Thyroid gland (tissue), 4 donors: Measurements from ENCODE around the gene TBXAS1. TPM values are rescaled to one million over a fixed set of nuclear protein-coding genes. Genes with fewer than 3 reads are reported as not detected.

ENCODE experiments used
- DNase-seq, 2 donors: peaks; one replicate each; pipeline ENCODE4 v3.0.0-alpha.2; 2019
- H3K27ac ChIP-seq, 3 donors: fragments of 200-600 bp; sonication (generic); 1 replicate in 2 of 3; 2 replicates in 1 of 3; pipeline ENCODE4 v1.5.1; 2016 to 2019; ENCODE audit warnings: mild to moderate bottlenecking in 1 of 3, moderate library complexity in 1 of 3
- H3K27me3 ChIP-seq: fragments of 200-600 bp; sonication (generic); one replicate; pipeline ENCODE4 v1.5.1; 2019
- H3K36me3 ChIP-seq, 2 donors: fragments of 200-600 bp; sonication (generic); one replicate each; pipeline ENCODE4 v1.5.1; 2016 to 2019
- H3K4me1 ChIP-seq, 2 donors: fragments of 200-600 bp; sonication (generic); one replicate each; pipeline ENCODE4 v1.5.1; 2017 to 2019
- H3K4me3 ChIP-seq, 3 donors: fragments of 200-600 bp; sonication (generic); replicated peaks in 1 of 3; 1 replicate in 2 of 3; 2 replicates in 1 of 3; pipeline ENCODE4 v1.5.1; 2016; ENCODE audit warnings: mild to moderate bottlenecking in 1 of 3
- H3K9me3 ChIP-seq: fragments of 200-600 bp; sonication (generic); one replicate; pipeline ENCODE4 v1.5.1; 2017
- POLR2A ChIP-seq, 2 donors: fragments of 450-650 bp; IDR thresholded peaks; one replicate each; pipeline ENCODE4 v1.6.1; 2017; ENCODE audit warnings: antibody characterized with exemption in 2 of 2, mild to moderate bottlenecking in 2 of 2, moderate library complexity in 1 of 2
- WGBS, 2 donors: methylation state at CpG; one replicate each; pipeline ENCODE4 v1.1.5; 2017; 5-methylcytosine and 5-hydroxymethylcytosine counted together
- intact Hi-C: fragments of 100-400 bp; cut with DNase I; formaldehyde crosslinking; loops from one replicate; pipeline ENCODE4 v1.15.1; 2023
- total RNA-seq, 4 donors: library from RNA; depleted of rRNA; stranded (reverse); fragments of >200 nt; gene quantifications; one replicate each; pipeline ENCODE4 v1.2.3, GENCODE V29; 2016
- TF ChIP-seq, protein P1 (sequence below), 6 experiments: fragments of 200-600 bp in 3 of 6; fragments of 450-650 bp in 3 of 6; sonication (generic) in 3 of 6; IDR thresholded peaks; one replicate each; pipeline ENCODE4 v1.5.1; 2016 to 2019; ENCODE audit warnings: antibody characterized with exemption in 6 of 6, mild to moderate bottlenecking in 2 of 6, inconsistent platforms in 1 of 6, moderate library complexity in 1 of 6

Gene TBXAS1
- total RNA-seq, 4 donors from 2014 or later, result 5.1 to 13.2 (median 8.7) TPM

DNA sequence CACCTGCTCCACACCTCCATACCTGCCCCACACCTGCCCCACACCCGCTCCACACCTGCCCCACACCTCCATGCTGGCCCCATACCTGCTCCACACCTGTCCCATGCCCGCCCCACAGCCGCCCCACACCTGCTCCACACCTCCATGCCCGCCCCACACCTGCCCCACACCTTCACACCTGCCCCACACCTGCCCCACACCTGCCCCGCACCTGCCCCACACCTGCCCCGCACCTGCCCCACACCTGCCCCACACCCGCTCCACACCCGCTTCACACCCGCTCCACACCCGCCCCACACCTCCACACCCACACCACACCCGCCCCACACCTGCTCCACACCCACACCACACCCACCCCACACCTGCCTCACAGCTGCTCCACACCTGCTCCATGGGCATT, 180.7 kb downstream of the TBXAS1 start:
- no peaks in the 10 kb centered on the region for H3K4me1 ChIP-seq
- TF ChIP-seq, protein P1, sequence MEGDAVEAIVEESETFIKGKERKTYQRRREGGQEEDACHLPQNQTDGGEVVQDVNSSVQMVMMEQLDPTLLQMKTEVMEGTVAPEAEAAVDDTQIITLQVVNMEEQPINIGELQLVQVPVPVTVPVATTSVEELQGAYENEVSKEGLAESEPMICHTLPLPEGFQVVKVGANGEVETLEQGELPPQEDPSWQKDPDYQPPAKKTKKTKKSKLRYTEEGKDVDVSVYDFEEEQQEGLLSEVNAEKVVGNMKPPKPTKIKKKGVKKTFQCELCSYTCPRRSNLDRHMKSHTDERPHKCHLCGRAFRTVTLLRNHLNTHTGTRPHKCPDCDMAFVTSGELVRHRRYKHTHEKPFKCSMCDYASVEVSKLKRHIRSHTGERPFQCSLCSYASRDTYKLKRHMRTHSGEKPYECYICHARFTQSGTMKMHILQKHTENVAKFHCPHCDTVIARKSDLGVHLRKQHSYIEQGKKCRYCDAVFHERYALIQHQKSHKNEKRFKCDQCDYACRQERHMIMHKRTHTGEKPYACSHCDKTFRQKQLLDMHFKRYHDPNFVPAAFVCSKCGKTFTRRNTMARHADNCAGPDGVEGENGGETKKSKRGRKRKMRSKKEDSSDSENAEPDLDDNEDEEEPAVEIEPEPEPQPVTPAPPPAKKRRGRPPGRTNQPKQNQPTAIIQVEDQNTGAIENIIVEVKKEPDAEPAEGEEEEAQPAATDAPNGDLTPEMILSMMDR (IDR thresholded peaks at IDR 0.05), result no peak
- TF ChIP-seq POLR2A (IDR thresholded peaks at IDR 0.05), result no peak
- H3K27me3 ChIP-seq, result no peaks in the 10 kb centered on the region
- intact Hi-C loops, result no loop called here
- H3K9me3 ChIP-seq, result no peaks in the 10 kb centered on the region
- WGBS, 2 donors, result 89 to 90% methylated on average over 10 of the region's 11 CpGs
- no peak for DNase-seq
- no peak overlapping the region for H3K4me3 ChIP-seq
- H3K27ac ChIP-seq, result no peak overlapping the region
- H3K36me3 ChIP-seq, result no peaks in the 10 kb centered on the region

DNA sequence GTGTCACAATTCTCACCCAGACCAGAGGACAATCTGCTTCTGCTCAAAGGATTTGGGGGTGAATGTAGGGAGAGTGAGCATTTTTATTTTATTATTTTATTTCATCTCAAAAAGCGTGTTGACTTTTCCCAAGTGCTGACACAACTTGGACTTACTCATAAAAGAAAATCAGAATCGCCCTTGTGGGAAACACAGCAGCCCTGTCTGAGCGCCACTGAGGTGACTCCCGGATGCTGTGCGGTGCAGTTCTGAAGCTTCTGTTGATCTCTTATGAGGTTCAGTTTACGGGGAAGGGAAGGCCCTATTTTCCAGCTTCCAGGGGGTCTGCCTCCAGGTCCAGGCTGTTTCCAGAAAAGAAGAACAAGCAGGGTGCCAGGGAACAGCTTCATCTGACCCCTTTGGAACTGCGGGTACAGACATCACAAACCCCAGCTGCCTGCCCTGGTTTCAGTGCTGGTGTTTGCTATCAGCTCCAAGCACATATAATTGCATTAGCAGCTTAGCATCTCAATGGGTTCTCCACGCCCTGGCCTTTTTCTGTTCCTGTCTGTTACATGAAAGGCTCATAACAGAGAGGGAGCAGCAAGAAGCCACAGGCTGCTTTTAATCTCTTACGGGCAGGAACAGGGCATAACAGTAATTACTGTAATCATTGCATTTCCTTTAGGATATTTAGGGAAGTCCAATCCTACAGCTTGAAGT, 181.3 kb downstream of the TBXAS1 start:
- Histone ChIP-seq H3K4me3 (no peak overlapping the region), H3K9me3 (no peaks in the 10 kb centered on the region), H3K36me3 (no peaks in the 10 kb centered on the region), H3K4me1 (no peaks in the 10 kb centered on the region), H3K27ac (no peak overlapping the region), H3K27me3 (no peaks in the 10 kb centered on the region)
- TF ChIP-seq, protein P1 (IDR thresholded peaks at IDR 0.05), result no peak
- TF ChIP-seq POLR2A (IDR thresholded peaks at IDR 0.05), result no peak
- WGBS, 2 donors, result 86 to 87% methylated on average over 9 of the region's 9 CpGs
- no peak for DNase-seq
- intact Hi-C loops, result no loop called here

DNA sequence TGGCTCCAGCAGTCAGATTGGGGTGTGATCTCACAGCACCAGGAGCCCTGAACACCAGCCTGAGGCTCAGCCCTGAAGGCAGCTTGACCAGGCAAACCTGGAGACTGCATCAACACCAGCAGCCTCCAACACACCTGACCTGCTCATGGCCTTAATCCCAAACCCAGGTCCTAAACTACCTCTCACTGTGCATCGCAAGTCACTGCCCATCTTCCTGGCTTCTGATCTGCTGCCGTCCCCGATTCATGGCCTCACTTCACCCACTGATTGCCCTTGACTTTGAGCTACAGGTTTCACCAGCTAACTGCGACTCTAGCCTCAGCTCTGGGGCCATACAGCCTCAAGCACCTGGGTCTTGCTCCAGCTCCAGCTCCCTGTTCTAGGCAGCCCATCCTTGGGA, 184.6 kb downstream of the TBXAS1 start:
- Histone ChIP-seq H3K4me1 (no peaks in the 10 kb centered on the region), H3K9me3 (no peaks in the 10 kb centered on the region), H3K27me3 (no peaks in the 10 kb centered on the region), H3K27ac (no peak overlapping the region), H3K4me3 (no peak overlapping the region), H3K36me3 (no peaks in the 10 kb centered on the region)
- DNase-seq, result no peak
- WGBS, 2 donors, result 93 to 97% methylated on average over 4 of the region's 4 CpGs
- intact Hi-C loops, result no loop called here
- no peak for TF ChIP-seq POLR2A (IDR thresholded peaks at IDR 0.05)
- TF ChIP-seq, protein P1 (IDR thresholded peaks at IDR 0.05), result no peak

DNA sequence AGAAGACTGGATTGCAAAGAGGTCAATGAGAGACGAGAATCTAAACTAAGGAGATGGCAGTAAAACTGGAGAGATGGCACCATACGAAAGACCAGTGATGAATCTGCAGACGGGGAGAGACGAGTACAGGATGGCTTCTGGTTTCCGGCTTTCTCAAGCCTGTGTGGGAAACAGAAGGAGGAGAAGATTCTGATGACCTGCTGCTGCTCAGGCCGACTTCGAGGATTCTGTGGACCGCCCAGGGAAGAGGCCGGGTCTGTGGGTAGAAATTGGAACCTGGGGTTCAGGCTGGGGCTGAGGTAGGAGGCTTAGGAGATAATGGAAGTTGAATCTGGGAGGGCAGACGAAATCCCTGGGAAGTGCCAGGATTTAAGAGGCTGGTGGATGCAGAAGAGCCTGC, 185.1 kb downstream of the TBXAS1 start:
- no peaks in the 10 kb centered on the region for H3K36me3 ChIP-seq
- no peaks in the 10 kb centered on the region for H3K27me3 ChIP-seq
- WGBS, 2 donors, result 93 to 96% methylated on average over 10 of the region's 10 CpGs
- no peak overlapping the region for H3K27ac ChIP-seq
- no peak for DNase-seq
- H3K4me1 ChIP-seq, result no peaks in the 10 kb centered on the region
- intact Hi-C loops, result no loop called here
- H3K4me3 ChIP-seq, result no peak overlapping the region
- TF ChIP-seq, protein P1 (IDR thresholded peaks at IDR 0.05), result no peak
- no peak for TF ChIP-seq POLR2A (IDR thresholded peaks at IDR 0.05)
- no peaks in the 10 kb centered on the region for H3K9me3 ChIP-seq

DNA sequence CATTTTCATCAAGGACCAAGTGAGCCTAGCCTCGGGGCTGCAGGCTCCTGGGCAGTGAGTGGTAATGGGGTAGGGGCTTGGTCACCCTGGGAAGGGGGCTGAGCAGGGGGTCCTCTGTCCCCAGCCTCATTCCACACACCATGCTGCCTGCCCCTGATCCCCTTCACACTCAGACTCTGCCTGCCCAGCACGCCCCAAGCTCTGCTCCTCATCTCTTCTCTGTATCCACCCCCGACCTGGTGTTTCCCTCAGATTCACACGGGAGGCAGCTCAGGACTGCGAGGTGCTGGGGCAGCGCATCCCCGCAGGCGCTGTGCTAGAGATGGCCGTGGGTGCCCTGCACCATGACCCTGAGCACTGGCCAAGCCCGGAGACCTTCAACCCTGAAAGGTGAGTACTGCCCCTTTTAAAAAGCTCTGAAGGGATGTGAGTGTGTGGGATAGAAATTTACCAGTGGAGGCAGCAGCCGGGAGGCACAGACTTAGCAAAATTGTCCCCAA, 186.5 kb downstream of the TBXAS1 start:
- Histone ChIP-seq H3K4me3 (no peak overlapping the region), H3K27ac (no peak overlapping the region), H3K9me3 (no peaks in the 10 kb centered on the region), H3K27me3 (no peaks in the 10 kb centered on the region), H3K4me1 (no peaks in the 10 kb centered on the region), H3K36me3 (no peaks in the 10 kb centered on the region)
- DNase-seq, result no peak
- no peak for TF ChIP-seq POLR2A (IDR thresholded peaks at IDR 0.05)
- TF ChIP-seq, protein P1 (IDR thresholded peaks at IDR 0.05), result no peak
- intact Hi-C loops, result no loop called here
- 91 to 95% methylated on average over 11 of the region's 11 CpGs for WGBS, 2 donors
